Choroid plexus epithelial cell (primary cell): ENCODE measurements around the gene OXSM.

ENCODE experiments used
- DNase-seq: peaks from one replicate; pipeline ENCODE4 v3.0.0-alpha.2; 2010; ENCODE audit warnings: low read depth
- H3K4me3 ChIP-seq: 2 replicates; pipeline ENCODE4 v1.5.1; 2011; ENCODE audit warnings: low read depth, mild to moderate bottlenecking, control low read depth, low read length, moderate library complexity
- CTCF ChIP-seq: conservative IDR thresholded peaks from 2 replicates; pipeline ENCODE4 v1.5.1; 2011; ENCODE audit warnings: low read depth, mild to moderate bottlenecking, control low read depth, inconsistent platforms, low read length, moderate library complexity

Gene OXSM

GRCh38 chr3:25803833-25804232 lies 13.9 kb downstream of the OXSM start:
- DNase-seq = no peak
- H3K4me3 ChIP-seq = no peak overlapping the region
- TF ChIP-seq CTCF = no peak

- DNase-seq = no peak
- no peak for TF ChIP-seq CTCF
- no peak overlapping the region for H3K4me3 ChIP-seq
Observed at GRCh38 chr3:25804676-25805075, 14.8 kb downstream of the OXSM start.

GRCh38 chr3:25812644-25813043 lies 22.8 kb downstream of the OXSM start:
- H3K4me3 ChIP-seq = no peak overlapping the region
- TF ChIP-seq CTCF = no peak
- no peak for DNase-seq

GRCh38 chr3:25817107-25817506 lies 27.2 kb downstream of the OXSM start:
- H3K4me3 ChIP-seq = no peak overlapping the region
- no peak for DNase-seq
- TF ChIP-seq CTCF = no peak

- TF ChIP-seq CTCF = no peak
- no peak overlapping the region for H3K4me3 ChIP-seq
- DNase-seq = no peak
Observed at GRCh38 chr3:25817638-25818037, 27.7 kb downstream of the OXSM start.

- TF ChIP-seq CTCF = no peak
- no peak for DNase-seq
- H3K4me3 ChIP-seq = no peak overlapping the region
Observed at GRCh38 chr3:25818335-25818734, 28.4 kb downstream of the OXSM start.

- no peak overlapping the region for H3K4me3 ChIP-seq
- TF ChIP-seq CTCF = no peak
- peak; percentile 98 for DNase-seq
Observed at GRCh38 chr3:25820366-25820765, 30.5 kb downstream of the OXSM start.
